Mucosa of rectum (tissue), 2 donors: ENCODE results near the gene GTSE1.

ENCODE experiments used
- H3K27ac ChIP-seq, 2 donors: one replicate each; pipeline ENCODE4 v1.7.0; 2013; ENCODE audit warnings: inconsistent platforms in 2 of 2, low read depth in 2 of 2, low read length in 2 of 2
- H3K27me3 ChIP-seq, 2 donors: one replicate each; pipeline ENCODE4 v1.7.0; 2013; ENCODE audit warnings: low read length in 2 of 2; ENCODE audit not compliant: control insufficient read depth in 2 of 2, insufficient read depth in 2 of 2
- H3K36me3 ChIP-seq, 2 donors: one replicate each; pipeline ENCODE4 v1.7.0; 2013; ENCODE audit warnings: low read length in 2 of 2; ENCODE audit not compliant: control insufficient read depth in 2 of 2, insufficient read depth in 2 of 2
- H3K4me1 ChIP-seq, 2 donors: one replicate each; pipeline ENCODE4 v1.7.0; 2013; ENCODE audit warnings: low read length in 2 of 2, mild to moderate bottlenecking in 1 of 2; ENCODE audit not compliant: control insufficient read depth in 2 of 2, insufficient read depth in 2 of 2
- H3K4me3 ChIP-seq, 2 donors: one replicate each; pipeline ENCODE4 v1.7.0; 2013; ENCODE audit warnings: low read length in 2 of 2
- H3K9ac ChIP-seq, 2 donors: one replicate each; pipeline ENCODE4 v1.7.0; 2013; ENCODE audit warnings: low read length in 2 of 2, low read depth in 1 of 2, mild to moderate bottlenecking in 1 of 2
- H3K9me3 ChIP-seq, 2 donors: one replicate each; pipeline ENCODE4 v1.7.0; 2013; ENCODE audit warnings: low read length in 2 of 2; ENCODE audit not compliant: control insufficient read depth in 2 of 2
- donor health status: healthy.
- donor health status: Normal muscosa, but diverticular disease.

GTSE1 gene

DNA sequence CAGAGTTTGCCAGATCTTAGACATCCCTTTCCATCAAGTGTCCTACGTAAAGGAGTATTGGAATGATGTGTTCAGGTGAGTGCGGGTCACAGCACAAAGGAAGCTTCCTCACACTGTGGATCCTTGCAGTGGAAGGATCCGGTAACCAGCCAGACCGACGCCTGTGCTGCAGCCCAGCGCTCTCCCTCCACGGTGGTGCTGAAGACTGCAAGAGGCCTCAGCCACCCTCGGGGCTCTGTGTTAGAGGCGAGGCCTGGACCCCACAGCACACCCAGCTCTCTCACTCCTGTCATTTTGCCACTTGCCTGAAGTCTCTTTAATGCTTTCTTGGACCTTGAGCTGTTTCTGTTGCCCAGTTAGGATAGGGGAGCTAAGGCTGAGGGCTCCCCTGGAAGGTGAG lies 41.2 kb downstream of the GTSE1 start:
- Histone ChIP-seq H3K9me3 (no peaks in the 10 kb centered on the region), H3K36me3 (peaks cover 32 to 33% of the 10 kb centered on the region in 2 donors), H3K27ac (no peak overlapping the region)

GRCh38 chr22:46338636-46339035 lies 42.0 kb downstream of the GTSE1 start:
- no peaks in the 10 kb centered on the region for H3K27me3 ChIP-seq
- peaks cover 37 to 39% of the 10 kb centered on the region in 2 donors for H3K36me3 ChIP-seq
- H3K9me3 ChIP-seq, result no peaks in the 10 kb centered on the region
- H3K27ac ChIP-seq, result no peak overlapping the region
- H3K4me1 ChIP-seq, result peaks cover 7 to 8% of the 10 kb centered on the region in 2 donors
- no peak overlapping the region for H3K9ac ChIP-seq
- no peak overlapping the region for H3K4me3 ChIP-seq

More for the DNA sequence above, 41.2 kb downstream of the GTSE1 start:
- Histone ChIP-seq H3K9ac (no peak overlapping the region), H3K4me1 (peaks cover 7 to 8% of the 10 kb centered on the region in 2 donors), H3K4me3 (no peak overlapping the region), H3K27me3 (no peaks in the 10 kb centered on the region)

DNA sequence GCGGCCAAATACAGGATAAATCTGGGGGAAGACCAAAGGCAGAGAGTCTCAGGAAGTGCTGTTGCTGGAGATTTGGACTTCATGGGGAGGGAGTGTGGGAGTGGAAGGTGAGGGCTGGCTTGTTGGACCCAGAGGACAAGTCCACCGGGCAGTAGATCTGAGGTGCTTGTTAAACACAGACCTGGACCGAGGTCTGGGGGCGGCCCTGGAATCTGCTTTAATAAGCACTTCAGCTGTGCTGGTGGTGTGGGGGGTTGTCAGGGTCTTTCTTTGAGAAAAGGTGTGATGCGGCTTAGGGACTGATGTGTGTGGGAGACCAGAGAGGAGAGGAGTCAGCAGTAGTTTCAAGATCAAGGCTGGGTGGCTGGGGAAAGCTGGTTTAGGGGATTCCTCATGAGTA lies 43.3 kb downstream of the GTSE1 start:
- Histone ChIP-seq H3K27me3 (no peaks in the 10 kb centered on the region), H3K27ac (no peak overlapping the region), H3K4me1 (peaks cover 7 to 8% of the 10 kb centered on the region in 2 donors), H3K4me3 (no peak overlapping the region), H3K9ac (no peak overlapping the region), H3K9me3 (no peaks in the 10 kb centered on the region), H3K36me3 (peaks cover 49 to 51% of the 10 kb centered on the region in 2 donors)

- peaks cover 53 to 58% of the 10 kb centered on the region in 2 donors for H3K36me3 ChIP-seq
- H3K27me3 ChIP-seq, result no peaks in the 10 kb centered on the region
- no peak overlapping the region for H3K9ac ChIP-seq
- no peak overlapping the region for H3K4me3 ChIP-seq
- peaks cover 7 to 8% of the 10 kb centered on the region in 2 donors for H3K4me1 ChIP-seq
- H3K27ac ChIP-seq, result no peak overlapping the region
- no peaks in the 10 kb centered on the region for H3K9me3 ChIP-seq
Observed at GRCh38 chr22:46340676-46341075, 44.0 kb downstream of the GTSE1 start.

DNA sequence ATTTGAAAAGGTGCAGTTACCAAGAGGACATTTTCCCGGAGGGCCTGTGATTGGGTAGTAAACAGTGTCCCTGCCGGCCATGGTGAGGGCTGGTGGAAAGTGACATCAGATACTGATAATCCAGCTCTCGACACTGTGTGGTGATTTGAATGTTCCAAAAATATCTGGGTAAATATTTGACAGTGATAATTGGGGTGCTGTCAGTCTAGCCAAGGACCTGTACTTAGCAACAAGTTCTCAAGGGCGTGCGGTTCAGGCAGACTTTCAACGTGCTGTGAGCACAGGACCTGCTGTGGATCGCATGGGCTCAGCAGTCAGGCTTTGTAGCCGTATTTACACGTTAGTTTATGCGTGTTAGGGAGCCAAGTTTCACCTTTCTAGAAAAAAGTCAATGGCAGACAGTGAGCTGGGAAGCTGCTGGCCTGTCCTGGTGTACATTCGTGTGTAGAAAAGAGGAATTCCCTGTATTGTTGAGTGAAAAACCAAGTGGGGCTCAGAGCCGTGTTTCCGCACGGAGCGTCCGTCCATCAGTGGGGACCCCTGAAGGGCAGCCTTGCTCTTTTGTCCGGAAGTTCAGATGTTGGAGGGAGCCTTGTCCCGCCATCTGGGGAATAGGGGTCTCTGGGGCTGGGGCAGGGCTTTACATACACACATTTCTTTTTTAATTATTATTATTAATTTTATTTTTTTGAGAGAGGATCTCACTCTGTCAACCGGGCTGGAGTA lies 50.2 kb downstream of the GTSE1 start:
- Histone ChIP-seq H3K27ac (no peak overlapping the region), H3K9me3 (no peaks in the 10 kb centered on the region), H3K4me1 (no peaks in the 10 kb centered on the region), H3K4me3 (no peak overlapping the region), H3K27me3 (no peaks in the 10 kb centered on the region), H3K9ac (no peak overlapping the region), H3K36me3 (peaks cover 72 to 90% of the 10 kb centered on the region in 2 donors)

DNA sequence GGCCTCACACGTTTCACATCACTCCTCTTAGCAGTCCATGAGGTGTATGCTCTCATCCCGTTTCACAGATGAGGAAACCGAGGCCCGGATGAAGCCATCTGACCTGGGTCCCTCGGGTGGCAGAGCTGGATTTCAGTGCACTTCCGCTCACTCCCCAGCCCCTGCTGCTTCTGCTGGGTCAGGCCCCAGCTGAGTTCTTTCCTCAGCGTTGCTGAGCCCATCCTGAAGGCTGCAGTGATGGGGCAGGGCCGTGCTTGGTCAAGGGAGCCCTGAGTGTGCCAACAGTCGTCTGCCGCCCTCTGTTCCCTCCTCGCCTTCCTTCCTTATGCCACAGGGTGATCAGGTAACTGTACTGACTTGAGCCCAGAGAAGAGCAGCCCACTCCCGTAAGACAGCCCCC lies 51.0 kb downstream of the GTSE1 start:
- Histone ChIP-seq H3K4me1 (no peaks in the 10 kb centered on the region), H3K9me3 (no peaks in the 10 kb centered on the region), H3K27me3 (no peaks in the 10 kb centered on the region), H3K36me3 (peaks cover 73 to 92% of the 10 kb centered on the region in 2 donors), H3K9ac (no peak overlapping the region), H3K4me3 (no peak overlapping the region), H3K27ac (no peak overlapping the region)

DNA sequence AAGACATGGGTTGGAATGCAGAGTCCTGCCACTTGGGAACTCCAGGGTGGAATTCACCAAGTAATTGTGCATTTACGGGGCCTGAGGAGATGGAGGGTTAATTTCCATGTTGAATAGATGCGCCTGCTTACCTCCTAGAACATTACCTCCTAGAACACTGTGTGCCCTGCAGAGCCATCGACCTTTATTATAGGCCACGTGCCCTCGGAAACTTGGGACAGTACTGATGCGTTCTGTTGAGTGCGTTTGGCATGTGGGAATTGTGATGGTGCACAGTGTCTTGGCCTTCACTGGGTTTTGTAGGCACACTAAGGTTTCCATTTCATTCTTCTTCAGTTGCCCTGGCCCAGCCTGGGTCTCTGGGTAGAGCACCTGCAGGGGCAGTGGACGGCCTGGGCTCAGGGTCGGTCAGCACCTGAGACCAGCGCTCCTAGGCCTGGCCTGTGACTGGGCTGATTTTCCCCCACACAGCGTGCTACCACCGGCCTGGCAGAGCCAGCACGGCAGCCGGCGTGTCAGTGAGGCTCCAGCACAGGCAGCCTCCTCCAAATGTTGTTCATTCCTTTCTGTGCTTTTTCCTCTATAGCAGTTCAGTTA lies 51.5 kb downstream of the GTSE1 start:
- H3K4me1 ChIP-seq, result no peaks in the 10 kb centered on the region
- H3K9me3 ChIP-seq, result no peaks in the 10 kb centered on the region
- no peaks in the 10 kb centered on the region for H3K27me3 ChIP-seq
- no peak overlapping the region for H3K4me3 ChIP-seq
- H3K36me3 ChIP-seq, result peaks cover 75 to 96% of the 10 kb centered on the region in 2 donors
- no peak overlapping the region for H3K9ac ChIP-seq
- no peak overlapping the region for H3K27ac ChIP-seq

DNA sequence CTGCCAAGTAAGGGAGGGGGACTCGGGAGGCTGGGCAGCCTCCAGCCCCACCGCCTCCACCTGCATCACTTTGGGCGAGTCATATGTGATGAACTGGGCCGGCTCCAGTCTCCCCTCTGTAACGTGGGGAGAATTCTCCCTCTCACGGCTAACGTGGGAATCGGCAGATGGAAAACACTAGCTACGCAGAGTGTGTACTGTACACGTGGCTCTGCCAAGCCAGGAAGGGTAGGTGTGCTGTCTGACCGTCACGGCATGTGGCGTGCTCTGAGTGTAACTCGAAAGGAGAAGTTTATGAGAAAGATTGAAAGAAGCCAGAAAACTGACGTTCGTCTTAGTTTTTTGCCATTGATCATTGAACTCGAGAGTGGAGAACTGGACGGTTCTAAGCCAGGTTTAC lies 52.6 kb downstream of the GTSE1 start:
- no peaks in the 10 kb centered on the region for H3K4me1 ChIP-seq
- H3K27me3 ChIP-seq, result no peaks in the 10 kb centered on the region
- no peak overlapping the region for H3K9ac ChIP-seq
- no peaks in the 10 kb centered on the region for H3K9me3 ChIP-seq
- no peak overlapping the region for H3K27ac ChIP-seq
- H3K36me3 ChIP-seq, result peaks cover 77 to 96% of the 10 kb centered on the region in 2 donors
- no peak overlapping the region for H3K4me3 ChIP-seq

GRCh38 chr22:46349681-46350080 lies 53.0 kb downstream of the GTSE1 start:
- peaks cover 74 to 95% of the 10 kb centered on the region in 2 donors for H3K36me3 ChIP-seq
- H3K9me3 ChIP-seq, result no peaks in the 10 kb centered on the region
- no peak overlapping the region for H3K27ac ChIP-seq
- H3K4me3 ChIP-seq, result no peak overlapping the region
- H3K9ac ChIP-seq, result no peak overlapping the region
- H3K27me3 ChIP-seq, result no peaks in the 10 kb centered on the region
- no peaks in the 10 kb centered on the region for H3K4me1 ChIP-seq

DNA sequence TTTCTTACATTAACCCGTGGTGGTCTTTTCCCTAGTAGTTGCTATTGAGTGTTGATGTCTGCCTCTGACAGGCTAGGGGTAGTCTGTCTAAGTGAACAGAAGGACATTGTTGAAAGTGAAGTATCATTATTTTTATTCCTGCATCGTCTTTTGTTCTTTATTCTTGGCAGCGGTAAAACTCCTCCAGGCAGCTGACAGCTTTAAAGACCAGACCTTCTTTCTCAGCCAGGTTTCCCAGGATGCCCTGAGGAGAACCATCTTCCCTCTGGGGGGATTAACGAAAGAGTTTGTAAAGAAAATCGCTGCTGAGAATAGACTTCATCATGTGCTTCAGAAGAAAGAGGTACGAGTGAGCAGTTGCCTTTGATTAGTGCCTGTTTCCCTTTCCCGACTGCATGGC lies 53.5 kb downstream of the GTSE1 start:
- Histone ChIP-seq H3K9ac (no peak overlapping the region), H3K27me3 (no peaks in the 10 kb centered on the region), H3K27ac (no peak overlapping the region), H3K36me3 (peaks cover 71 to 91% of the 10 kb centered on the region in 2 donors), H3K9me3 (no peaks in the 10 kb centered on the region), H3K4me3 (no peak overlapping the region), H3K4me1 (no peaks in the 10 kb centered on the region)
